Ishikawa (cell line): Measurements from ENCODE around the gene OXGR1.

ENCODE experiments used
- CEBPB ChIP-seq: IDR thresholded peaks from 2 replicates; pipeline ENCODE4 v1.6.1; 2012
- CREB1 ChIP-seq: IDR thresholded peaks from 2 replicates; pipeline ENCODE4 v1.6.1; 2012; ENCODE audit warnings: low read depth
- EGR1 ChIP-seq: IDR thresholded peaks from 2 replicates; pipeline ENCODE4 v1.6.1; 2012
- EP300 ChIP-seq: IDR thresholded peaks from 2 replicates; pipeline ENCODE4 v1.6.1; 2012; ENCODE audit warnings: borderline replicate concordance
- FOXM1 ChIP-seq: IDR thresholded peaks from 2 replicates; pipeline ENCODE4 v1.6.1; 2012; ENCODE audit warnings: low read depth, borderline replicate concordance
- NFIC ChIP-seq: IDR thresholded peaks from 2 replicates; pipeline ENCODE4 v1.6.1; 2012
- RAD21 ChIP-seq: IDR thresholded peaks from 2 replicates; pipeline ENCODE4 v1.6.1; 2012; ENCODE audit warnings: low read depth
- REST ChIP-seq: IDR thresholded peaks from 2 replicates; pipeline ENCODE4 v1.6.1; 2012; ENCODE audit warnings: low read depth, mild to moderate bottlenecking
- TAF1 ChIP-seq: IDR thresholded peaks from 2 replicates; pipeline ENCODE4 v1.6.1; 2012; ENCODE audit warnings: low read depth, mild to moderate bottlenecking
- TCF12 ChIP-seq: IDR thresholded peaks from 2 replicates; pipeline ENCODE4 v1.6.1; 2012; ENCODE audit warnings: low read depth
- TEAD4 ChIP-seq: IDR thresholded peaks from 2 replicates; pipeline ENCODE4 v1.6.1; 2012
- USF1 ChIP-seq: IDR thresholded peaks from 2 replicates; pipeline ENCODE4 v1.6.1; 2012
- YY1 ChIP-seq: IDR thresholded peaks from 2 replicates; pipeline ENCODE4 v1.6.1; 2012; ENCODE audit warnings: low read depth
- ZBTB7A ChIP-seq: IDR thresholded peaks from 2 replicates; pipeline ENCODE4 v1.6.1; 2012; ENCODE audit warnings: low read depth
- TF ChIP-seq, protein P1 (sequence below): IDR thresholded peaks from 2 replicates; pipeline ENCODE4 v1.6.1; 2012

OXGR1 gene

GRCh38 chr13:97011446-97012131 lies 17.3 kb upstream of the OXGR1 start:
- no peak for TF ChIP-seq USF1
- no peak for TF ChIP-seq TCF12
- TF ChIP-seq NFIC: no peak
- TF ChIP-seq RAD21: no peak
- no peak for TF ChIP-seq TAF1
- TF ChIP-seq CREB1: no peak
- TF ChIP-seq YY1: no peak
- TF ChIP-seq TEAD4: no peak
- TF ChIP-seq EP300: no peak
- TF ChIP-seq, protein P1, sequence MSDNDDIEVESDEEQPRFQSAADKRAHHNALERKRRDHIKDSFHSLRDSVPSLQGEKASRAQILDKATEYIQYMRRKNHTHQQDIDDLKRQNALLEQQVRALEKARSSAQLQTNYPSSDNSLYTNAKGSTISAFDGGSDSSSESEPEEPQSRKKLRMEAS: no peak
- no peak for TF ChIP-seq EGR1
- TF ChIP-seq CEBPB: no peak
- TF ChIP-seq FOXM1: no peak
- no peak for TF ChIP-seq REST
- no peak for TF ChIP-seq ZBTB7A

- no peak for TF ChIP-seq FOXM1
- no peak for TF ChIP-seq RAD21
- TF ChIP-seq EGR1: no peak
- no peak for TF ChIP-seq NFIC
- no peak for TF ChIP-seq USF1
- TF ChIP-seq EP300: no peak
- no peak for TF ChIP-seq REST
- no peak for TF ChIP-seq TCF12
- TF ChIP-seq CEBPB: no peak
- no peak for TF ChIP-seq ZBTB7A
- TF ChIP-seq TAF1: no peak
- TF ChIP-seq YY1: no peak
- no peak for TF ChIP-seq CREB1
Observed at GRCh38 chr13:97008643-97009042, 14.4 kb upstream of the OXGR1 start.

DNA sequence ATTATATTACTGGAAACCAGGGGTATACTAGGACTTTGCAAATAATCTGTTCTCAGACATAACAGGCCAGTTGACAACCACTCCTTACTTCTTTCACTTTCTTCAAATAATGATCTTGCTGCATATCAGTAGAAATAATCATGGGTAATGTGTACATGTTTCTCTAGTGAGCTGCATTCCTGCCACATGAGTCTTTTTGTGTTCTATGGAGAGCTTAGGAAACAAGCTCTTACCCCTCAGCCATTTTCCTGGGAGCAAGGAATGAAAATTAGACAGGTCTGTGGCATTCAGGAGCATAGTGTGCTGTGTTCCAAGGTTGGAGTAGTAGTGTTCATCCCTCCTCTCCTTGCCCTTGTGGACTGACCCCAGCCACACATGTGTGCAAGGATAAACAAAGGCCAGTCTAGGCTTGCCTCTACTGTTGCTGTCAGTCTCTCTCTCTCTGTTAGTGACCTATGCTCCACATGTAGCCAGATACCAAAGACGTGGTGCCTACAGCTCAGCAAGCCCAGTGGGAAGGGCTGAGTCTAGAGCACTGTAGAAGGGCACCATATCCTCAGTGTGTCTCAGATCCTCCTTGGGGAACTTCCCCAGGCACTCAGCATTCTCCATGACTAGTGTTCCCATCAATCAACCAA lies 11.5 kb upstream of the OXGR1 start:
- TF ChIP-seq CEBPB: no peak
- TF ChIP-seq YY1: no peak
- TF ChIP-seq ZBTB7A: no peak
- no peak for TF ChIP-seq FOXM1
- TF ChIP-seq TAF1: no peak
- TF ChIP-seq, protein P1: no peak
- TF ChIP-seq REST: no peak
- no peak for TF ChIP-seq USF1
- no peak for TF ChIP-seq TCF12
- no peak for TF ChIP-seq EP300

- no peak for TF ChIP-seq CEBPB
Observed at GRCh38 chr13:97004886-97005285, 10.6 kb upstream of the OXGR1 start.
